HepG2 (cell line): ENCODE results near the gene RNGTT. TPM values are rescaled to one million over a fixed set of nuclear protein-coding genes. Genes with fewer than 3 reads are reported as not detected.
A peak's percentile ranks its signal among the peaks of the same experiment; 100 is the strongest.

ENCODE experiments used
- ATAC-seq: fragments of 200-7000 bp; cut with Tn5 transposase; 3 replicates; pipeline ENCODE4 v1.9.1; 2020; ENCODE audit warnings: mild to moderate bottlenecking, moderate library complexity
- BruUV-seq: library from RNA; stranded (reverse); fragments of 400-500 nt; replicated peaks from 2 replicates; lab custom pipeline; 2021; lab: Mats Ljungman, UMichigan
- CTCF ChIA-PET: fragments of 300-600 bp; formaldehyde crosslinking; extraction: SDS; loops from one replicate; lab custom pipeline; 2021; ENCODE audit warnings: low total read pairs, inconsistent platforms, low intra/inter-chr PET ratio; lab: Yijun Ruan, JAX
- POLR2A ChIA-PET: fragments of 350-600 bp; sonication (Branson Sonifier 250); formaldehyde crosslinking; loops from one replicate; lab custom pipeline; 2020; ENCODE audit warnings: antibody characterized with exemption, inconsistent platforms; lab: Yijun Ruan, JAX
- DNase-seq: peaks from one replicate; pipeline ENCODE4 v3.0.0-alpha.2; 2015; ENCODE audit warnings: low spot score
- FAIRE-seq: peaks from 3 replicates; lab custom pipeline; 2011; peaks lifted over from hg19 to GRCh38; lab: Jason Lieb, UNC
- H2AFZ ChIP-seq: one replicate; pipeline ENCODE4 v1.6.1; 2011; ENCODE audit warnings: low read length, inconsistent platforms
- H3K27ac ChIP-seq: fragments of 300-600 bp; 3 replicates; pipeline ENCODE4 v1.8.0; 2011; ENCODE audit warnings: mixed run types, mild to moderate bottlenecking, mixed read lengths, low read length, inconsistent platforms; ENCODE audit not compliant: insufficient read depth; ENCODE audit errors: extremely low read length
- H3K27me3 ChIP-seq, 2 experiments: fragments of 200-600 bp in 1 of 2; 2 replicates in 1 of 2; 3 replicates in 1 of 2; pipeline versions ENCODE4 v1.6.0 to v1.8.0; 2011; ENCODE audit warnings: low read length in 2 of 2, mild to moderate bottlenecking in 2 of 2, moderate library complexity in 2 of 2, inconsistent platforms in 1 of 2; ENCODE audit not compliant: insufficient read depth in 2 of 2, control insufficient read depth in 1 of 2
- H3K36me3 ChIP-seq, 2 experiments: fragments of 200-600 bp in 1 of 2; replicated peaks in 1 of 2; 2 replicates in 1 of 2; 3 replicates in 1 of 2; pipeline versions ENCODE4 v1.5.1 to v1.8.0; 2011; ENCODE audit warnings: low read length in 2 of 2, inconsistent platforms in 1 of 2; ENCODE audit not compliant: insufficient read depth in 2 of 2, control insufficient read depth in 1 of 2
- H3K4me1 ChIP-seq: 2 replicates; pipeline ENCODE4 v1.5.1; 2012; ENCODE audit warnings: low read length, inconsistent platforms; ENCODE audit not compliant: insufficient read depth
- H3K4me2 ChIP-seq: 2 replicates; pipeline ENCODE4 v1.6.0; 2011; ENCODE audit warnings: low read depth, low read length, inconsistent platforms
- H3K4me3 ChIP-seq, 3 experiments: fragments of 200-600 bp in 1 of 3; sonication (generic), shearing (Covaris generic) in 1 of 3; replicated peaks in 1 of 3; 2 replicates each; pipeline ENCODE4 v1.5.1; 2011 to 2016; ENCODE audit warnings: low read length in 3 of 3, inconsistent platforms in 2 of 3, low read depth in 2 of 3, mild to moderate bottlenecking in 2 of 3, control low read depth in 1 of 3, mixed read lengths in 1 of 3; ENCODE audit not compliant: insufficient read depth in 1 of 3
- H3K79me2 ChIP-seq: one replicate; pipeline ENCODE4 v1.6.1; 2011; ENCODE audit warnings: low read length, inconsistent platforms; ENCODE audit not compliant: insufficient read depth
- H3K9ac ChIP-seq: 2 replicates; pipeline ENCODE4 v1.6.0; 2011; ENCODE audit warnings: mild to moderate bottlenecking, low read depth, low read length, inconsistent platforms; ENCODE audit not compliant: insufficient read depth
- H3K9me3 ChIP-seq: 2 replicates; pipeline ENCODE4 v1.5.1; 2012; ENCODE audit warnings: mild to moderate bottlenecking, low read length
- H4K20me1 ChIP-seq: 2 replicates; pipeline ENCODE4 v1.6.0; 2011; ENCODE audit warnings: inconsistent platforms, mild to moderate bottlenecking, low read length, moderate library complexity; ENCODE audit not compliant: insufficient read depth
- ATM ChIP-seq: fragments of 450-650 bp; IDR thresholded peaks from 2 replicates; pipeline ENCODE4 v1.7.1; 2017; ENCODE audit warnings: mild to moderate bottlenecking, borderline replicate concordance
- ISL2 ChIP-seq: sonication (generic); formaldehyde crosslinking; IDR thresholded peaks from 2 replicates; pipeline ENCODE4 v1.5.0; 2020; ENCODE audit warnings: missing genetic modification reagents
- MBNL3 ChIP-seq: fragments of 250-450 bp; sonication (Bioruptor Pico); conservative IDR thresholded peaks from 2 replicates; pipeline ENCODE4 v1.8.0; 2022; ENCODE audit warnings: mild to moderate bottlenecking, inconsistent platforms
- MIER2 ChIP-seq: IDR thresholded peaks from 2 replicates; pipeline ENCODE4 v1.6.1; 2016; ENCODE audit warnings: missing biosample characterization, missing genetic modification reagents
- PRPF4 ChIP-seq: fragments of 200-400 bp; formaldehyde crosslinking; IDR thresholded peaks from 2 replicates; pipeline ENCODE4 v1.6.1; 2016; ENCODE audit warnings: low read length, low read depth; ENCODE audit not compliant: poor library complexity, severe bottlenecking
- SIX4 ChIP-seq: sonication (generic); formaldehyde crosslinking; IDR thresholded peaks from 2 replicates; pipeline ENCODE4 v1.4.0; 2020; ENCODE audit warnings: missing genetic modification reagents
- SNRNP70 ChIP-seq: fragments of 200-400 bp; formaldehyde crosslinking; IDR thresholded peaks from 2 replicates; pipeline ENCODE4 v1.6.1; 2017; ENCODE audit warnings: mild to moderate bottlenecking, low read depth, low read length, moderate library complexity
- XRCC5 ChIP-seq: fragments of 200-400 bp; formaldehyde crosslinking; optimal IDR thresholded peaks from 2 replicates; pipeline ENCODE3; 2017; ENCODE audit warnings: mild to moderate bottlenecking, low read length
- ZFAT ChIP-seq: sonication (generic); formaldehyde crosslinking; conservative IDR thresholded peaks from 2 replicates; pipeline ENCODE4 v1.8.1; 2023; ENCODE audit warnings: missing genetic modification reagents, inconsistent platforms
- ZNF569 ChIP-seq: sonication (generic); formaldehyde crosslinking; IDR thresholded peaks from 2 replicates; pipeline ENCODE4 v1.5.0; 2020; ENCODE audit warnings: mild to moderate bottlenecking, missing genetic modification reagents, moderate library complexity, borderline replicate concordance
- ZNF792 ChIP-seq: IDR thresholded peaks from 2 replicates; pipeline ENCODE4 v1.6.1; 2016
- WGBS: methylation state at CpG from one replicate; pipeline ENCODE4 v1.1.6; 2017; ENCODE audit warnings: low lambda C conversion rate; 5-methylcytosine and 5-hydroxymethylcytosine counted together
- in situ Hi-C: cut with HindIII; loops from 2 replicates; pipeline ENCODE4 v1.10.0; 2017; ENCODE audit warnings: low pct_unique_long_range_greater_than_20kb; ENCODE audit not compliant: extremely low pct_ligation_motif_present
- intact Hi-C: fragments of 100-400 bp; cut with micrococcal nuclease; formaldehyde crosslinking; loops from one replicate; pipeline ENCODE4 v1.10.0; 2022; ENCODE audit not compliant: unreplicated experiment
- polyA plus RNA-seq, 8 experiments: library from polyadenylated mRNA; depleted of rRNA in 3 of 8; stranded (reverse) in 7 of 8; unstranded in 1 of 8; fragments of >200 nt; fragmentation: Illumina TruSeq in 4 of 8; extraction: Trizol in 4 of 8; gene quantifications; 2 replicates each; pipeline versions ENCODE4 v1.2.1 to v1.2.3, GENCODE V29; 2011 to 2016; ENCODE audit warnings: low read depth in 4 of 8, missing spikeins in 1 of 8, mixed read lengths in 1 of 8; ENCODE audit not compliant: insufficient read depth in 1 of 8
- total RNA-seq, 5 experiments: library from RNA; depleted of rRNA; stranded (reverse); fragments of >200 nt; fragmentation: Illumina TruSeq; extraction: Trizol; gene quantifications; 2 replicates each; pipeline ENCODE4 v1.2.3, GENCODE V29; 2016; ENCODE audit warnings: low read depth in 1 of 5
- TF ChIP-seq, protein P1 (sequence below), 2 experiments: IDR thresholded peaks; 2 replicates each; pipeline ENCODE4 v1.6.1; 2011 to 2012; ENCODE audit warnings: low read length in 2 of 2, borderline replicate concordance in 1 of 2, low read depth in 1 of 2, mild to moderate bottlenecking in 1 of 2, moderate library complexity in 1 of 2
- TF ChIP-seq, protein P2 (sequence below): sonication (generic); formaldehyde crosslinking; conservative IDR thresholded peaks from 2 replicates; pipeline ENCODE4 v1.4.0; 2020; ENCODE audit warnings: mild to moderate bottlenecking, missing genetic modification reagents, moderate library complexity

Gene RNGTT
- total and polyA plus RNA-seq, 2 of the 13 experiments (the other 11 are each of a cell fraction or from before 2014, with no cell fraction given): 6.0 to 22.6 TPM

- 0 out of 5 replicates have a peak, but pooled peaks cover 0 to 2% of the 10 kb centered on the region in 2 experiments for H3K36me3 ChIP-seq
- no peaks in the 10 kb centered on the region for H4K20me1 ChIP-seq
- ATAC-seq: peak; percentile 100
- H3K4me1 ChIP-seq: peaks cover 49% of the 10 kb centered on the region
- CTCF ChIA-PET: no interaction called here
- DNase-seq: peak; percentile 85
- H3K9me3 ChIP-seq: no peaks in the 10 kb centered on the region
- in situ Hi-C loops: no loop called here
- peak overlapping the region; percentile 64 for H3K27ac ChIP-seq
- 1% methylated on average over 3 of the region's 3 CpGs for WGBS
- BruUV-seq: no TSS peak
- intact Hi-C loops: no loop called here
- peaks cover 2% of the 10 kb centered on the region for H3K79me2 ChIP-seq
- H3K4me3 ChIP-seq: 0 out of 6 replicates have a peak overlapping the region, but pooled peaks of 1 of the 3 experiments have one; percentile 11
- peak; percentile 64 for FAIRE-seq
- no peak overlapping the region for H3K9ac ChIP-seq
- H3K27me3 ChIP-seq: no peaks in the 10 kb centered on the region
- H2AFZ ChIP-seq: no peak overlapping the region
- POLR2A ChIA-PET: no interaction called here
- H3K4me2 ChIP-seq: peak overlapping the region; percentile 65
- TF ChIP-seq MIER2 (CRISPR knock-in tag) (peak; percentile 77), SNRNP70 (no peak), MBNL3 (CRISPR knock-in tag) (no peak), ATM (no peak), XRCC5 (no peak), ISL2 (CRISPR knock-in tag) (no peak), ZNF792 (CRISPR knock-in tag) (0 out of 2 replicates have a peak, but pooled peaks have one; percentile 45), PRPF4 (no peak), SIX4 (CRISPR knock-in tag) (no peak), ZFAT (no peak), ZNF569 (CRISPR knock-in tag) (no peak)
- TF ChIP-seq, protein P1, sequence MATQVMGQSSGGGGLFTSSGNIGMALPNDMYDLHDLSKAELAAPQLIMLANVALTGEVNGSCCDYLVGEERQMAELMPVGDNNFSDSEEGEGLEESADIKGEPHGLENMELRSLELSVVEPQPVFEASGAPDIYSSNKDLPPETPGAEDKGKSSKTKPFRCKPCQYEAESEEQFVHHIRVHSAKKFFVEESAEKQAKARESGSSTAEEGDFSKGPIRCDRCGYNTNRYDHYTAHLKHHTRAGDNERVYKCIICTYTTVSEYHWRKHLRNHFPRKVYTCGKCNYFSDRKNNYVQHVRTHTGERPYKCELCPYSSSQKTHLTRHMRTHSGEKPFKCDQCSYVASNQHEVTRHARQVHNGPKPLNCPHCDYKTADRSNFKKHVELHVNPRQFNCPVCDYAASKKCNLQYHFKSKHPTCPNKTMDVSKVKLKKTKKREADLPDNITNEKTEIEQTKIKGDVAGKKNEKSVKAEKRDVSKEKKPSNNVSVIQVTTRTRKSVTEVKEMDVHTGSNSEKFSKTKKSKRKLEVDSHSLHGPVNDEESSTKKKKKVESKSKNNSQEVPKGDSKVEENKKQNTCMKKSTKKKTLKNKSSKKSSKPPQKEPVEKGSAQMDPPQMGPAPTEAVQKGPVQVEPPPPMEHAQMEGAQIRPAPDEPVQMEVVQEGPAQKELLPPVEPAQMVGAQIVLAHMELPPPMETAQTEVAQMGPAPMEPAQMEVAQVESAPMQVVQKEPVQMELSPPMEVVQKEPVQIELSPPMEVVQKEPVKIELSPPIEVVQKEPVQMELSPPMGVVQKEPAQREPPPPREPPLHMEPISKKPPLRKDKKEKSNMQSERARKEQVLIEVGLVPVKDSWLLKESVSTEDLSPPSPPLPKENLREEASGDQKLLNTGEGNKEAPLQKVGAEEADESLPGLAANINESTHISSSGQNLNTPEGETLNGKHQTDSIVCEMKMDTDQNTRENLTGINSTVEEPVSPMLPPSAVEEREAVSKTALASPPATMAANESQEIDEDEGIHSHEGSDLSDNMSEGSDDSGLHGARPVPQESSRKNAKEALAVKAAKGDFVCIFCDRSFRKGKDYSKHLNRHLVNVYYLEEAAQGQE (IDR thresholded peaks at IDR 0.05; ENCODE audit: borderline replicate concordance in 1 of 2, low read depth in 1 of 2, low read length in 2 of 2): peak in 1 of 2 experiments; percentile 81; a peak in 2 of 4 replicates
- TF ChIP-seq, protein P2, sequence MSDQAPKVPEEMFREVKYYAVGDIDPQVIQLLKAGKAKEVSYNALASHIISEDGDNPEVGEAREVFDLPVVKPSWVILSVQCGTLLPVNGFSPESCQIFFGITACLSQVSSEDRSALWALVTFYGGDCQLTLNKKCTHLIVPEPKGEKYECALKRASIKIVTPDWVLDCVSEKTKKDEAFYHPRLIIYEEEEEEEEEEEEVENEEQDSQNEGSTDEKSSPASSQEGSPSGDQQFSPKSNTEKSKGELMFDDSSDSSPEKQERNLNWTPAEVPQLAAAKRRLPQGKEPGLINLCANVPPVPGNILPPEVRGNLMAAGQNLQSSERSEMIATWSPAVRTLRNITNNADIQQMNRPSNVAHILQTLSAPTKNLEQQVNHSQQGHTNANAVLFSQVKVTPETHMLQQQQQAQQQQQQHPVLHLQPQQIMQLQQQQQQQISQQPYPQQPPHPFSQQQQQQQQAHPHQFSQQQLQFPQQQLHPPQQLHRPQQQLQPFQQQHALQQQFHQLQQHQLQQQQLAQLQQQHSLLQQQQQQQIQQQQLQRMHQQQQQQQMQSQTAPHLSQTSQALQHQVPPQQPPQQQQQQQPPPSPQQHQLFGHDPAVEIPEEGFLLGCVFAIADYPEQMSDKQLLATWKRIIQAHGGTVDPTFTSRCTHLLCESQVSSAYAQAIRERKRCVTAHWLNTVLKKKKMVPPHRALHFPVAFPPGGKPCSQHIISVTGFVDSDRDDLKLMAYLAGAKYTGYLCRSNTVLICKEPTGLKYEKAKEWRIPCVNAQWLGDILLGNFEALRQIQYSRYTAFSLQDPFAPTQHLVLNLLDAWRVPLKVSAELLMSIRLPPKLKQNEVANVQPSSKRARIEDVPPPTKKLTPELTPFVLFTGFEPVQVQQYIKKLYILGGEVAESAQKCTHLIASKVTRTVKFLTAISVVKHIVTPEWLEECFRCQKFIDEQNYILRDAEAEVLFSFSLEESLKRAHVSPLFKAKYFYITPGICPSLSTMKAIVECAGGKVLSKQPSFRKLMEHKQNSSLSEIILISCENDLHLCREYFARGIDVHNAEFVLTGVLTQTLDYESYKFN: peak; percentile 93
Measured at GRCh38 chr6:88840796-88841539, 122.5 kb downstream of the RNGTT start.
